Epithelial cell of proximal tubule (primary cell): ENCODE results near the gene CCDC85C. TPM values are rescaled to one million over a fixed set of nuclear protein-coding genes. Genes with fewer than 3 reads are reported as not detected.

Source experiments
- DNase-seq: peaks from one replicate; pipeline ENCODE4 v3.0.0-alpha.2; 2011; ENCODE audit warnings: low read depth
- H3K4me3 ChIP-seq: 2 replicates; pipeline ENCODE4 v1.5.1; 2011; ENCODE audit warnings: low read depth, mild to moderate bottlenecking, low read length
- CTCF ChIP-seq: conservative IDR thresholded peaks from 2 replicates; pipeline ENCODE4 v1.5.1; 2012; ENCODE audit warnings: low read depth, mild to moderate bottlenecking, low read length
- total RNA-seq: library from RNA; depleted of rRNA; stranded (reverse); fragments of >200 nt; gene quantifications from 2 replicates; pipeline ENCODE4 v1.2.3, GENCODE V29; 2015

The CCDC85C gene
- total RNA-seq, 1 donor from 2014 or later, result 29.6 TPM

GRCh38 chr14:99571303-99571986, 32.6 kb downstream of the CCDC85C start:
- H3K4me3 ChIP-seq, result no peak overlapping the region
- no peak for DNase-seq
- TF ChIP-seq CTCF, result no peak

- DNase-seq, result no peak
- no peak for TF ChIP-seq CTCF
- no peak overlapping the region for H3K4me3 ChIP-seq
Measured at GRCh38 chr14:99570544-99571302, 33.3 kb downstream of the CCDC85C start.

GRCh38 chr14:99569725-99570543, 34.1 kb downstream of the CCDC85C start:
- DNase-seq, result no peak
- TF ChIP-seq CTCF, result no peak
- no peak overlapping the region for H3K4me3 ChIP-seq

- TF ChIP-seq CTCF, result no peak
- DNase-seq, result no peak
- H3K4me3 ChIP-seq, result no peak overlapping the region
Measured at GRCh38 chr14:99568567-99569560, 35.1 kb downstream of the CCDC85C start.

GRCh38 chr14:99566390-99567354, 37.3 kb downstream of the CCDC85C start:
- H3K4me3 ChIP-seq, result no peak overlapping the region
- DNase-seq, result no peak
- no peak for TF ChIP-seq CTCF
